IMR-90 (cell line): ENCODE measurements around the gene SIT1. TPM values are rescaled to one million over a fixed set of nuclear protein-coding genes. Genes with fewer than 3 reads are reported as not detected.

ENCODE experiments used
- ELK1 ChIP-seq: fragments of 150-350 bp; IDR thresholded peaks from 2 replicates; pipeline ENCODE4 v1.6.1; 2016; ENCODE audit warnings: low read depth, mild to moderate bottlenecking, low read length, moderate library complexity, borderline replicate concordance
- MXI1 ChIP-seq: IDR thresholded peaks from 2 replicates; pipeline ENCODE4 v1.6.1; 2012; ENCODE audit warnings: low read depth, mild to moderate bottlenecking, low read length, moderate library complexity, borderline replicate concordance
- polyA plus RNA-seq, 3 experiments: library from polyadenylated mRNA; depleted of rRNA; stranded (reverse); fragments of >200 nt; gene quantifications; 2 replicates each; pipeline ENCODE4 v1.2.3, GENCODE V29; 2012; ENCODE audit warnings: low replicate concordance in 1 of 3
- total RNA-seq: library from RNA; depleted of rRNA; stranded (reverse); fragments of >200 nt; gene quantifications from 2 replicates; pipeline ENCODE4 v1.2.3, GENCODE V29; 2012

The SIT1 gene
- total and polyA plus RNA-seq, 2 of the 4 experiments (the other 2 are of a cell fraction), result not detected

GRCh38 chr9:35657546-35658136 is 6.9 kb upstream of the SIT1 start, which contains the start of gene RMRP (continued):
- TF ChIP-seq ELK1 (no peak), MXI1 (peak; percentile 95)
